Neural progenitor cell (in vitro differentiated cells): ENCODE measurements around the gene ZNF581. TPM values are rescaled to one million over a fixed set of nuclear protein-coding genes. Genes with fewer than 3 reads are reported as not detected.

Source experiments
- DNase-seq: peaks from one replicate; pipeline ENCODE4 v3.0.0-alpha.2; 2016; ENCODE audit warnings: low spot score
- H2AFZ ChIP-seq: fragments of 200-600 bp; sonication (generic); replicated peaks from 2 replicates; pipeline ENCODE4 v1.6.1; 2016; ENCODE audit warnings: antibody characterized with exemption
- H3F3A ChIP-seq: fragments of 200-600 bp; sonication (generic); 2 replicates; pipeline ENCODE4 v1.6.1; 2016; ENCODE audit warnings: antibody characterized with exemption, low read depth
- H3K27ac ChIP-seq: fragments of 200-600 bp; sonication (generic); 2 replicates; pipeline ENCODE4 v1.5.1; 2016; ENCODE audit warnings: mild to moderate bottlenecking
- H3K27me3 ChIP-seq: fragments of 200-600 bp; sonication (generic); 2 replicates; pipeline ENCODE4 v1.6.1; 2016; ENCODE audit warnings: mild to moderate bottlenecking, moderate library complexity
- H3K36me3 ChIP-seq: fragments of 200-600 bp; sonication (generic); 2 replicates; pipeline ENCODE4 v1.5.1; 2016
- H3K4me1 ChIP-seq: fragments of 200-600 bp; sonication (generic); 2 replicates; pipeline ENCODE4 v1.6.1; 2016; ENCODE audit warnings: mixed run types
- H3K4me2 ChIP-seq: fragments of 200-600 bp; sonication (generic); 2 replicates; pipeline ENCODE4 v1.6.1; 2016
- H3K4me3 ChIP-seq: fragments of 200-600 bp; sonication (generic); 2 replicates; pipeline ENCODE4 v1.5.1; 2016
- H3K79me2 ChIP-seq: fragments of 200-600 bp; sonication (generic); 2 replicates; pipeline ENCODE4 v1.6.1; 2016; ENCODE audit warnings: low read depth
- H3K9ac ChIP-seq: fragments of 200-600 bp; sonication (generic); 2 replicates; pipeline ENCODE4 v1.6.1; 2016
- H3K9me3 ChIP-seq: fragments of 200-600 bp; sonication (generic); 2 replicates; pipeline ENCODE4 v1.5.1; 2016; ENCODE audit warnings: low read depth
- H4K20me1 ChIP-seq: fragments of 200-600 bp; sonication (generic); 2 replicates; pipeline ENCODE4 v1.6.1; 2016; ENCODE audit warnings: low read depth
- H3K27ac Mint-ChIP-seq: 3 replicates; pipeline ENCODE4 v1.8.0; 2021; ENCODE audit warnings: mixed read lengths
- H3K27me3 Mint-ChIP-seq: 2 replicates; pipeline ENCODE4 v1.8.0; 2022; ENCODE audit warnings: low read depth, mild to moderate bottlenecking, inconsistent platforms, moderate library complexity, mixed read lengths; ENCODE audit not compliant: insufficient read depth
- H3K36me3 Mint-ChIP-seq: 3 replicates; pipeline ENCODE4 v1.8.0; 2021; ENCODE audit warnings: mixed read lengths
- H3K4me1 Mint-ChIP-seq: 3 replicates; pipeline ENCODE4 v1.8.0; 2021; ENCODE audit warnings: mixed read lengths
- H3K4me3 Mint-ChIP-seq: 3 replicates; pipeline ENCODE4 v1.8.0; 2021; ENCODE audit warnings: mild to moderate bottlenecking, moderate library complexity, mixed read lengths
- H3K9me3 Mint-ChIP-seq: 3 replicates; pipeline ENCODE4 v1.8.0; 2020; ENCODE audit warnings: mixed read lengths
- EZH2 ChIP-seq: fragments of 200-600 bp; sonication (generic); IDR thresholded peaks from 2 replicates; pipeline ENCODE4 v1.6.1; 2017; ENCODE audit warnings: antibody characterized with exemption, mild to moderate bottlenecking, moderate library complexity
- EZH2phosphoT487 ChIP-seq: fragments of 200-600 bp; sonication (generic); IDR thresholded peaks from 2 replicates; pipeline ENCODE4 v1.6.1; 2017; ENCODE audit warnings: antibody characterized with exemption
- total RNA-seq: library from RNA; depleted of rRNA; stranded (reverse); fragments of >200 nt; gene quantifications from 2 replicates; pipeline ENCODE4 v1.2.3, GENCODE V29; 2015; ENCODE audit warnings: low replicate concordance
- TF ChIP-seq, protein P1 (sequence below): fragments of 200-600 bp; sonication (generic); IDR thresholded peaks from 2 replicates; pipeline ENCODE4 v1.5.1; 2017; ENCODE audit warnings: antibody characterized with exemption, mild to moderate bottlenecking

Gene ZNF581
- total RNA-seq, 1 donor from 2014 or later, result 12.2 TPM

DNA sequence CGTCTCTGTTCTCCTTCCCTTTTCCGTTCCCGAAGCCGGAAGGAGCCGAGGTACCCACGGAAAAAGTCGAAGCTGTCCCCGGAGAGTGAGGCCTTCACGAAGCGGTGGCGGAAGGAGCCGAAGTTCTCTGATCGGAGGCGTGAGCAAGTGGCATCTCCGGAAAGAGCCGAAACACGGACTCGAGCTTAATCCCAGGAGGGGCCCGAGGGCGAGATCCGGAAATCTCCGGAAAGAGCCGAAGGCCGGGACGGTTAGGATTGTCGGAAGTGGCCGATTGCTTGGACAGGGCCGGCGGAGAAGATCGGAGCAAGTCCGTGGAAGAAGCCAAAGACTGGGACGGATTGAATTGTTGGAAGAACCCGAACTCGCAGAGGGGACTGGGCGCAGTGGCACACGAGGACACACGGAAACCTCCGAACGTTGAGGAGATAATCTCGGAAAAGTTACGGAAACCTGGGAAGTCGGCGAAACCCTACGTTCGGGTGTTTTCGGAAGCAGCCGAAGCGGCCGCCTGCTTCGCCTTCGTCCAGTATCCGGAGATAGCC, 10.9 kb downstream of the ZNF581 start:
- peak overlapping the region; percentile 95 for H3K9ac ChIP-seq
- H3K4me1 ChIP-seq, result peaks cover 18% of the 10 kb centered on the region
- peaks cover 38% of the 10 kb centered on the region for H4K20me1 ChIP-seq
- peaks cover 45% of the 10 kb centered on the region for H3K79me2 ChIP-seq
- peak; percentile 100 for DNase-seq
- peaks cover 12% of the 10 kb centered on the region for H3F3A ChIP-seq
- Mint-ChIP-seq H3K4me3 (peak overlapping the region; percentile 95), H3K27me3 (peaks cover 7% of the 10 kb centered on the region), H3K27ac (peak overlapping the region; percentile 99), H3K4me1 (peaks cover 32% of the 10 kb centered on the region), H3K36me3 (peaks cover 10% of the 10 kb centered on the region), H3K9me3 (no peaks in the 10 kb centered on the region)
- H3K9me3 ChIP-seq, result no peaks in the 10 kb centered on the region
- TF ChIP-seq, protein P1, sequence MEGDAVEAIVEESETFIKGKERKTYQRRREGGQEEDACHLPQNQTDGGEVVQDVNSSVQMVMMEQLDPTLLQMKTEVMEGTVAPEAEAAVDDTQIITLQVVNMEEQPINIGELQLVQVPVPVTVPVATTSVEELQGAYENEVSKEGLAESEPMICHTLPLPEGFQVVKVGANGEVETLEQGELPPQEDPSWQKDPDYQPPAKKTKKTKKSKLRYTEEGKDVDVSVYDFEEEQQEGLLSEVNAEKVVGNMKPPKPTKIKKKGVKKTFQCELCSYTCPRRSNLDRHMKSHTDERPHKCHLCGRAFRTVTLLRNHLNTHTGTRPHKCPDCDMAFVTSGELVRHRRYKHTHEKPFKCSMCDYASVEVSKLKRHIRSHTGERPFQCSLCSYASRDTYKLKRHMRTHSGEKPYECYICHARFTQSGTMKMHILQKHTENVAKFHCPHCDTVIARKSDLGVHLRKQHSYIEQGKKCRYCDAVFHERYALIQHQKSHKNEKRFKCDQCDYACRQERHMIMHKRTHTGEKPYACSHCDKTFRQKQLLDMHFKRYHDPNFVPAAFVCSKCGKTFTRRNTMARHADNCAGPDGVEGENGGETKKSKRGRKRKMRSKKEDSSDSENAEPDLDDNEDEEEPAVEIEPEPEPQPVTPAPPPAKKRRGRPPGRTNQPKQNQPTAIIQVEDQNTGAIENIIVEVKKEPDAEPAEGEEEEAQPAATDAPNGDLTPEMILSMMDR, result no peak
- TF ChIP-seq EZH2phosphoT487, result no peak
- TF ChIP-seq EZH2, result no peak
- H3K36me3 ChIP-seq, result no peaks in the 10 kb centered on the region
- peak overlapping the region; percentile 88 for H3K4me3 ChIP-seq
- peak overlapping the region; percentile 93 for H2AFZ ChIP-seq
- no peaks in the 10 kb centered on the region for H3K27me3 ChIP-seq
- H3K27ac ChIP-seq, result peak overlapping the region; percentile 91
- peak overlapping the region; percentile 86 for H3K4me2 ChIP-seq

DNA sequence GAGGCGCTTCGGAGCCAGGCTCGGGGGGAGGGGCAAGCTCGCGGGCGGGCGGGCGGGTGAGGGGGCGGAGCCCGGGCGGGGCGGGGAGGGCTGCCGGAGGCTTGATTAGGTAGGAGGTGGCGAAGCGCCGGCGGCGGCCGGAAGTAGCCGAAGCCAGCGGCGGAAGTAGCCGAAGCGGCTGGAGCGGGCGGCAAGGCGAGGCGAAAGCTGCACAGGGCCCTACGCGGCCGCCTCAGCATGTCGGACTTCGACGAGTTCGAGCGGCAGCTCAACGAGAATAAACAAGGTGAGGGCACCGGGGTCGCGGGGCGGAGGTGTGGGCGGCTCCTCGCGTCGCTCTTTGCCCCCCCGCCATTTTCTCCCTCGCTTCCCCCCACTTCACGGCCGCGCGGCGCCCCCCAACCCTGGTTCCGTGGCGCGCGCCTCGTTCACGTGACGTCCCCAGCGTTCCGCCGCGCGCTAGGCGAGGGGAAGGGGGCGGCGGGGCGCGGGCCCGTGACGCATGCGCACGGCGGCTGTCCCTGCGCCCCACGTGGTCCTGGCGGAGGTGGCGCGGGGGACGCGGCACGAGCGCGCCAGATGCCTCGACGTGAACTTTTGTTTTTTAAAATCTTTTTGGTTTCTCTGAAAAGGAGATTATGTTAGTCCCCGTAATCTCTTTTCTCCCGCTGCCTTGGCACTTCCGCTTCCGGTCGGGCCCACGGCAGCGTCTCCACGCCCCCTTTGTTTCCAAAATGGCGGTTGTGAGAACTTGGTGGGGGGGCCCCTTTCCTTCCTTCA, 11.6 kb downstream of the ZNF581 start, which contains the start of gene U2AF2:
TSS of gene U2AF2 (plus strand) at position 168 of the 780 bp plus-strand sequence. CDS start at position 238, 70 bp downstream.
- Histone ChIP-seq H3K9ac (peak within 1 kb of the TSS; percentile 95), H3K79me2 (peaks cover 52% of the 10 kb centered on the region), H3K4me1 (peaks cover 18% of the 10 kb centered on the region), H3K27ac (peak within 1 kb of the TSS; percentile 98), H3K27me3 (no peaks in the 10 kb centered on the region), H3K36me3 (no peaks in the 10 kb centered on the region), H3K4me3 (peak within 1 kb of the TSS; percentile 88), H3F3A (peaks cover 12% of the 10 kb centered on the region), H3K4me2 (peak within 1 kb of the TSS; percentile 94), H3K9me3 (no peaks in the 10 kb centered on the region), H2AFZ (peak within 1 kb of the TSS; percentile 93), H4K20me1 (peaks cover 45% of the 10 kb centered on the region)
- H3K4me1 Mint-ChIP-seq, result peaks cover 33% of the 10 kb centered on the region
- no peaks in the 10 kb centered on the region for H3K9me3 Mint-ChIP-seq
- H3K27ac Mint-ChIP-seq, result peak within 1 kb of the TSS; percentile 99
- H3K4me3 Mint-ChIP-seq, result peak within 1 kb of the TSS; percentile 96
- peaks cover 7% of the 10 kb centered on the region for H3K27me3 Mint-ChIP-seq
- peaks cover 9% of the 10 kb centered on the region for H3K36me3 Mint-ChIP-seq
- TF ChIP-seq EZH2phosphoT487 (no peak), EZH2 (no peak)
- TF ChIP-seq, protein P1, result no peak
- peak; percentile 96 for DNase-seq

DNA sequence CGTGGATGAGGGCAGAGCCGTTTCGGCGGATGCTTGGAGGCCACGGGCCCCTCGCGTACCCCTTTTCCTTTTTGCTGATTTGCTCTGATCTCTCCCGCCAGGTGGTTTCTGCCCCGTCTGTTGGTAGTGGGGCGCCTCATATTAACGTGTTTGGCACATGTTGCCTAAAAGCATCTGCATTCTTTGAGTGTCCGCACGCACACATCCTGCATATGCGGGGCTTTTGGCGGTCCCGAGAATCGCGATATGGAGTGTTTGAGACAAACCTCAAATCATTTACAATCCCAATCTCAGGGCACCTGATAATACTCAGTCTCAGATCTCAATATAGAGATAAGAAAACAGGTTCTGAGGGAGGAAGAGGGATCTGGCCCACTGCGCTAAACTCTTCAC, 12.2 kb downstream of the ZNF581 start:
- peak overlapping the region; percentile 95 for H3K9ac ChIP-seq
- H3K4me1 Mint-ChIP-seq, result peaks cover 31% of the 10 kb centered on the region
- peak overlapping the region; percentile 88 for H3K4me3 ChIP-seq
- H3K9me3 Mint-ChIP-seq, result no peaks in the 10 kb centered on the region
- H3K4me3 Mint-ChIP-seq, result peak overlapping the region; percentile 96
- H3K4me2 ChIP-seq, result peak overlapping the region; percentile 94
- H3K4me1 ChIP-seq, result peaks cover 18% of the 10 kb centered on the region
- H4K20me1 ChIP-seq, result peaks cover 51% of the 10 kb centered on the region
- H3K27ac ChIP-seq, result peak overlapping the region; percentile 98
- no peaks in the 10 kb centered on the region for H3K27me3 ChIP-seq
- peak overlapping the region; percentile 98 for H3K27ac Mint-ChIP-seq
- DNase-seq, result no peak
- H3K36me3 ChIP-seq, result no peaks in the 10 kb centered on the region
- H3K36me3 Mint-ChIP-seq, result peaks cover 7% of the 10 kb centered on the region
- peaks cover 4% of the 10 kb centered on the region for H3K27me3 Mint-ChIP-seq
- H3K9me3 ChIP-seq, result no peaks in the 10 kb centered on the region
- peak overlapping the region; percentile 60 for H2AFZ ChIP-seq
- peaks cover 12% of the 10 kb centered on the region for H3F3A ChIP-seq
- H3K79me2 ChIP-seq, result peaks cover 57% of the 10 kb centered on the region
- TF ChIP-seq EZH2phosphoT487 (no peak), EZH2 (no peak)
- TF ChIP-seq, protein P1, result no peak
